Thyroid gland (tissue), 4 donors: ENCODE measurements around the gene BTN3A1.

Experiments
- CTCF ChIP-seq, 6 experiments: fragments of 200-600 bp in 3 of 6; fragments of 450-650 bp in 3 of 6; sonication (generic) in 3 of 6; IDR thresholded peaks; one replicate each; pipeline ENCODE4 v1.5.1; 2016 to 2019; ENCODE audit warnings: antibody characterized with exemption in 6 of 6, mild to moderate bottlenecking in 2 of 6, inconsistent platforms in 1 of 6, moderate library complexity in 1 of 6
- POLR2A ChIP-seq, 2 donors: fragments of 450-650 bp; IDR thresholded peaks; one replicate each; pipeline ENCODE4 v1.6.1; 2017; ENCODE audit warnings: antibody characterized with exemption in 2 of 2, mild to moderate bottlenecking in 2 of 2, moderate library complexity in 1 of 2

- TF ChIP-seq CTCF (IDR thresholded peaks at IDR 0.05) (no peak), POLR2A (IDR thresholded peaks at IDR 0.05) (no peak)
These were observed 30.6 kb downstream of the BTN3A1 start for GRCh38 chr6:26432627-26433201.
